ENCODE data around the gene TIE1.

GRCh38 chr1:43346636-43347035 is 45.9 kb downstream of the TIE1 start:
- no peak for TF ChIP-seq CTCF (IDR thresholded peaks at IDR 0.05)
- no peak for TF ChIP-seq POLR2A (IDR thresholded peaks at IDR 0.05)

Measured in uterus (tissue), 2 donors.